Cardiac muscle cell (in vitro differentiated cells and primary cell): ENCODE results near the gene FBXL2. TPM values are rescaled to one million over a fixed set of nuclear protein-coding genes. Genes with fewer than 3 reads are reported as not detected.

Source experiments
- DNase-seq, 2 donors: peaks; one replicate each; pipeline versions ENCODE4 v3.0.0 to v3.0.0-alpha.2; 2010 to 2017; ENCODE audit warnings: low read depth in 1 of 2, low spot score in 1 of 2
- H3K27ac ChIP-seq: fragments of 200-600 bp; sonication (generic); 2 replicates; pipeline ENCODE4 v1.5.1; 2016
- H3K27me3 ChIP-seq: fragments of 200-600 bp; sonication (generic); 2 replicates; pipeline ENCODE4 v1.6.0; 2016; ENCODE audit warnings: control low read depth
- H3K36me3 ChIP-seq: fragments of 200-600 bp; sonication (generic); 2 replicates; pipeline ENCODE4 v1.5.1; 2016; ENCODE audit warnings: control low read depth
- H3K4me1 ChIP-seq: fragments of 200-600 bp; sonication (generic); 2 replicates; pipeline ENCODE4 v1.8.1; 2017; ENCODE audit warnings: low read depth, mild to moderate bottlenecking, mixed run types
- H3K4me3 ChIP-seq: fragments of 200-600 bp; sonication (generic); 2 replicates; pipeline ENCODE4 v1.5.1; 2016; ENCODE audit warnings: mild to moderate bottlenecking
- H3K9me3 ChIP-seq: fragments of 200-600 bp; sonication (generic); 2 replicates; pipeline ENCODE4 v1.5.1; 2017; ENCODE audit warnings: low read depth, mild to moderate bottlenecking, control low read depth
- CTCF ChIP-seq: IDR thresholded peaks from 2 replicates; pipeline ENCODE4 v1.5.1; 2012; ENCODE audit warnings: low read depth, mild to moderate bottlenecking, low read length
- polyA plus RNA-seq: library from polyadenylated mRNA; unstranded; fragments of >200 nt; fragmentation: Nextera tagmentation; extraction: Ambion mirVana; gene quantifications from 2 replicates; pipeline ENCODE4 v1.2.1, GENCODE V29; 2016
- total RNA-seq: library from RNA; depleted of rRNA; stranded (reverse); fragments of >200 nt; gene quantifications from 2 replicates; pipeline ENCODE4 v1.2.3, GENCODE V29; 2016

The FBXL2 gene
- total and polyA plus RNA-seq, 2 experiments from 2014 or later: 17.5 to 27.6 TPM

DNA sequence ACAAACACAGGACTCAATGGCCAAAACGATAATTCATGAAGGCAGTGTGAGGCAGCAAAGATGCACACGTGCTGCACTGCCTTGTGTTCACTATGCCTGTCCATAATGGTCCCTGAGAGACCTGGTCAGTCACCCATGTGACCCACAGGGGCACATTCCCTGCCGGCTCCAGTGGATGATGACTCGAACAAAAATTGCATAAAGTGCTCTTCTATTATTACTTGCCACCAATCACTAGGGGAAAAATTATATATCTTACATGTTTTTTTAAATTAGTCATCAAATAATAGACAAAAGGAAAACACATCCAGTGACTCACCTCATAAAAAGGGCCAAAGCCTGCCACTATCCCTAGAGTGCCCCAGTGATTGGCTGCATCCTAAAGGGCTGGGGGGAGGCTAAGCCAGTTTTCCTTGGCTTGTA, 115.5 kb downstream of the FBXL2 start:
- no peak overlapping the region for H3K27ac ChIP-seq
- DNase-seq: peak in 1 of 2 donors; percentile 72
- peaks cover 76% of the 10 kb centered on the region for H3K36me3 ChIP-seq
- no peaks in the 10 kb centered on the region for H3K9me3 ChIP-seq
- H3K4me3 ChIP-seq: no peak overlapping the region
- TF ChIP-seq CTCF: no peak
- no peaks in the 10 kb centered on the region for H3K4me1 ChIP-seq
- H3K27me3 ChIP-seq: no peaks in the 10 kb centered on the region

GRCh38 chr3:33394403-33395054, 117.3 kb downstream of the FBXL2 start:
- no peak for DNase-seq
- Histone ChIP-seq H3K9me3 (no peaks in the 10 kb centered on the region), H3K36me3 (peaks cover 81% of the 10 kb centered on the region), H3K27ac (no peak overlapping the region), H3K4me1 (no peaks in the 10 kb centered on the region), H3K4me3 (no peak overlapping the region), H3K27me3 (no peaks in the 10 kb centered on the region)
- no peak for TF ChIP-seq CTCF

DNA sequence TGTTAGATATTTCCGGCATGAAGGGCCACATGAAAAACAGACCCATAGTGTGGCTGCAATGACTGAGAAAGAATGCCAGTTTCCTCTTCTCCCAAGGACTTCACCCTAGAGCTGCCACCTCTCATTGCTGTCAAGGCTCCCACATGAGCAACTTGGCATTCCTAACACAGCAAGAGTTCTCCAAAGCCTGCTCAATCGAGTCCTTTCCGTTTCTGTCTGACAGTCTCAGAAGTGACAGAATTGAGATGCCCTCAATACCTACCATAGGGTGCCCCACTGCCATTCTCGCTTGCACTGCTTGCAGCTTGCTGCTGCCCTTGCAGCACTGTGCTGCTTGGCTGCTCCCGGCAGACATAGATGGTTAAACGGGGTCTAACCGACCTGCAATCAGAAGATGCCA, 118.7 kb downstream of the FBXL2 start:
- peak overlapping the region; percentile 34 for H3K27ac ChIP-seq
- no peak for DNase-seq
- TF ChIP-seq CTCF: no peak
- H3K4me3 ChIP-seq: no peak overlapping the region
- no peaks in the 10 kb centered on the region for H3K9me3 ChIP-seq
- no peaks in the 10 kb centered on the region for H3K4me1 ChIP-seq
- peaks cover 89% of the 10 kb centered on the region for H3K36me3 ChIP-seq
- no peaks in the 10 kb centered on the region for H3K27me3 ChIP-seq

DNA sequence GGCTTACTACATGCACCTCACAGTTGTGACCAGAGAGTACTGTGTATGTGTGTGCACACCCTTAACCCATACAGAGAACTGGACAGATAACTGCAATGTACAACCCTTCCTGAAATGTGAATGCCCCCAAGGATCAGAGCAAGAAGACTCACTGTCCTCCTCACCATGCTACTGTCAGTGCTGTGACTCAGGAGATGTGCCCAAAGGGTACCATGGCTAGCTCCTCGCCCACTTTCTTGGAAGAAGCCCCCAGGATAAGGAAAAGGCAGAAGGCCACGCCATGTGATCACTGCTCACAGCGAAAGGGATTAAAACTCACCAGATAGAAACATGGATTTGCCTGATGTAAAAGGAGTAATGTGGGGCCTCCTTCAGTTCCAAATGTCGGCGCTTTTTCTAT, 121.2 kb downstream of the FBXL2 start:
- H3K36me3 ChIP-seq: peaks cover 84% of the 10 kb centered on the region
- H3K9me3 ChIP-seq: no peaks in the 10 kb centered on the region
- no peak overlapping the region for H3K4me3 ChIP-seq
- no peak for TF ChIP-seq CTCF
- no peaks in the 10 kb centered on the region for H3K4me1 ChIP-seq
- H3K27ac ChIP-seq: no peak overlapping the region
- H3K27me3 ChIP-seq: no peaks in the 10 kb centered on the region
- no peak for DNase-seq

DNA sequence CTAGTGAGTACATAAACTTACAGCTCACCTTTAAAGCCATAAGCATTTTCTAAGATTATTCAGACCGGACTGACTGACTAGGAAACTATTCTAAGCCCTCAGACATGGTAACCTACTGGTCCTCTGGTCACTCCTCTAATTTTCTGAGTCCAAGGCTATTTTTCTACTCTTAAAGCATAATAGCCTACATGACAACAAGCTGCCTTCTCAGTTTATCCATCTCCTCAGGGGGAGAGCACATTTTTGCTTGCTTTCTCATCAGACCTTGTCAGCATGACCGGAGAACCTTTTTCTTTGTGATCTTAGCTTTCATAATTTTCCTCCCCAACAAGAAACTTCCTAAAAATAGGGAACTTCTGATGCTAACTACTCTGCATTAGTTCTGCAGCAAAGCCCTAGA, 124.5 kb downstream of the FBXL2 start:
- no peak for TF ChIP-seq CTCF
- DNase-seq: no peak
- Histone ChIP-seq H3K4me1 (no peaks in the 10 kb centered on the region), H3K36me3 (peaks cover 74% of the 10 kb centered on the region), H3K27ac (no peak overlapping the region), H3K27me3 (no peaks in the 10 kb centered on the region), H3K9me3 (no peaks in the 10 kb centered on the region), H3K4me3 (no peak overlapping the region)

- Histone ChIP-seq H3K27me3 (no peaks in the 10 kb centered on the region), H3K4me3 (no peak overlapping the region), H3K9me3 (no peaks in the 10 kb centered on the region), H3K36me3 (peaks cover 72% of the 10 kb centered on the region), H3K4me1 (no peaks in the 10 kb centered on the region), H3K27ac (no peak overlapping the region)
- no peak for DNase-seq
- no peak for TF ChIP-seq CTCF
Measured at GRCh38 chr3:33402936-33403335, 125.7 kb downstream of the FBXL2 start.
